H9 (cell line): Measurements from ENCODE around the gene SLC36A2. TPM values are rescaled to one million over a fixed set of nuclear protein-coding genes. Genes with fewer than 3 reads are reported as not detected.

ENCODE experiments used
- DNase-seq: peaks from one replicate; pipeline ENCODE4 v3.0.0-alpha.2; 2017
- H2AFZ ChIP-seq: one replicate; pipeline ENCODE4 v1.6.1; 2013; ENCODE audit warnings: mild to moderate bottlenecking, low read length, control low read depth, moderate library complexity
- H2AK5ac ChIP-seq: 2 replicates; pipeline ENCODE4 v1.6.1; 2013; ENCODE audit warnings: low read length, control low read depth, mixed read lengths; ENCODE audit not compliant: insufficient read length
- H2BK120ac ChIP-seq: one replicate; pipeline ENCODE4 v1.6.1; 2013; ENCODE audit warnings: low read depth, mild to moderate bottlenecking, low read length, control low read depth, inconsistent platforms; ENCODE audit not compliant: poor library complexity, severe bottlenecking
- H2BK12ac ChIP-seq: 2 replicates; pipeline ENCODE4 v1.6.1; 2013; ENCODE audit warnings: low read length, control low read depth, mixed read lengths, low read depth; ENCODE audit not compliant: insufficient read length
- H2BK15ac ChIP-seq: 2 replicates; pipeline ENCODE4 v1.6.1; 2013; ENCODE audit warnings: low read depth, low read length, control low read depth
- H2BK20ac ChIP-seq: one replicate; pipeline ENCODE4 v1.6.1; 2013; ENCODE audit warnings: low read depth, mild to moderate bottlenecking, low read length, control low read depth, inconsistent platforms; ENCODE audit not compliant: poor library complexity, severe bottlenecking
- H2BK5ac ChIP-seq: 2 replicates; pipeline ENCODE4 v1.6.1; 2013; ENCODE audit warnings: low read length, control low read depth, mixed read lengths; ENCODE audit not compliant: insufficient read length
- H3K14ac ChIP-seq: 2 replicates; pipeline ENCODE4 v1.6.1; 2013; ENCODE audit warnings: low read length, control low read depth; ENCODE audit not compliant: insufficient read depth
- H3K18ac ChIP-seq: 2 replicates; pipeline ENCODE4 v1.6.1; 2013; ENCODE audit warnings: low read depth, mild to moderate bottlenecking, mixed read lengths, low read length, control low read depth; ENCODE audit not compliant: insufficient read length
- H3K23ac ChIP-seq: 2 replicates; pipeline ENCODE4 v1.6.1; 2013; ENCODE audit warnings: low read length, control low read depth, mixed read lengths, low read depth; ENCODE audit not compliant: insufficient read length
- H3K23me2 ChIP-seq: 2 replicates; pipeline ENCODE4 v1.6.1; 2013; ENCODE audit warnings: low read depth, mild to moderate bottlenecking, mixed read lengths, low read length, control low read depth; ENCODE audit not compliant: insufficient read length, poor library complexity, severe bottlenecking
- H3K27ac ChIP-seq: 2 replicates; pipeline ENCODE4 v1.5.1; 2013; ENCODE audit warnings: low read length, control low read depth, mixed read lengths, low read depth; ENCODE audit not compliant: insufficient read length
- H3K27me3 ChIP-seq: 2 replicates; pipeline ENCODE4 v1.6.1; 2013; ENCODE audit warnings: low read length, control low read depth, inconsistent platforms; ENCODE audit not compliant: insufficient read depth
- H3K4ac ChIP-seq: 2 replicates; pipeline ENCODE4 v1.6.1; 2013; ENCODE audit warnings: low read depth, mild to moderate bottlenecking, control low read depth, inconsistent platforms, low read length, moderate library complexity
- H3K4me1 ChIP-seq: 2 replicates; pipeline ENCODE4 v1.6.1; 2013; ENCODE audit warnings: low read length, control low read depth, inconsistent platforms; ENCODE audit not compliant: insufficient read depth
- H3K4me2 ChIP-seq: 2 replicates; pipeline ENCODE4 v1.6.1; 2013; ENCODE audit warnings: low read length, control low read depth, mixed read lengths; ENCODE audit not compliant: insufficient read length, insufficient read depth
- H3K56ac ChIP-seq: 2 replicates; pipeline ENCODE4 v1.6.1; 2013; ENCODE audit warnings: low read depth, mild to moderate bottlenecking, mixed read lengths, low read length, control low read depth; ENCODE audit not compliant: insufficient read length
- H3K79me1 ChIP-seq: 2 replicates; pipeline ENCODE4 v1.6.1; 2013; ENCODE audit warnings: low read depth, mild to moderate bottlenecking, moderate library complexity, low read length, control low read depth, inconsistent platforms; ENCODE audit not compliant: insufficient read depth, poor library complexity, severe bottlenecking
- H3K79me2 ChIP-seq: 2 replicates; pipeline ENCODE4 v1.6.1; 2013; ENCODE audit warnings: low read length, control low read depth, inconsistent platforms; ENCODE audit not compliant: insufficient read depth
- H3K9ac ChIP-seq: 2 replicates; pipeline ENCODE4 v1.6.1; 2013; ENCODE audit warnings: low read length, control low read depth, mixed read lengths; ENCODE audit not compliant: insufficient read length; ENCODE audit errors: extremely low read depth
- H3K9me3 ChIP-seq: one replicate; pipeline ENCODE4 v1.6.1; 2013; ENCODE audit warnings: low read depth, low read length, inconsistent platforms; ENCODE audit not compliant: control insufficient read depth
- H3T11ph ChIP-seq: one replicate; pipeline ENCODE4 v1.6.1; 2013; ENCODE audit warnings: mild to moderate bottlenecking, low read length, control low read depth, inconsistent platforms
- H4K20me1 ChIP-seq: one replicate; pipeline ENCODE4 v1.6.1; 2013; ENCODE audit not compliant: control insufficient read depth, insufficient read length, insufficient read depth
- H4K5ac ChIP-seq: 2 replicates; pipeline ENCODE4 v1.6.1; 2013; ENCODE audit warnings: low read depth, mild to moderate bottlenecking, mixed read lengths, low read length, control low read depth; ENCODE audit not compliant: insufficient read length
- H4K8ac ChIP-seq: replicated peaks from 2 replicates; pipeline ENCODE4 v1.6.1; 2013; ENCODE audit warnings: low read length, control low read depth, mixed read lengths, low read depth; ENCODE audit not compliant: insufficient read length
- H4K91ac ChIP-seq: 2 replicates; pipeline ENCODE4 v1.6.1; 2013; ENCODE audit warnings: low read depth, mild to moderate bottlenecking, moderate library complexity, mixed read lengths, low read length, control low read depth; ENCODE audit not compliant: insufficient read length
- H3K27ac Mint-ChIP-seq, 3 experiments: 2 replicates in 2 of 3; 3 replicates in 1 of 3; pipeline ENCODE4 v1.8.0; 2020 to 2021; ENCODE audit warnings: mixed read lengths in 3 of 3, mild to moderate bottlenecking in 1 of 3, moderate library complexity in 1 of 3
- H3K27me3 Mint-ChIP-seq: 2 replicates; pipeline ENCODE4 v1.8.0; 2021; ENCODE audit warnings: low read depth, mild to moderate bottlenecking, moderate library complexity, mixed read lengths
- H3K36me3 Mint-ChIP-seq, 3 experiments: 2 replicates in 2 of 3; 3 replicates in 1 of 3; pipeline ENCODE4 v1.8.0; 2020 to 2021; ENCODE audit warnings: low read depth in 3 of 3, mixed read lengths in 3 of 3; ENCODE audit not compliant: insufficient read depth in 1 of 3
- H3K4me1 Mint-ChIP-seq, 2 experiments: 2 replicates each; pipeline ENCODE4 v1.8.0; 2020; ENCODE audit warnings: mixed read lengths in 2 of 2
- H3K4me3 Mint-ChIP-seq, 2 experiments: 2 replicates in 1 of 2; 3 replicates in 1 of 2; pipeline ENCODE4 v1.8.0; 2020 to 2021; ENCODE audit warnings: mild to moderate bottlenecking in 2 of 2, mixed read lengths in 2 of 2, moderate library complexity in 1 of 2
- H3K9me3 Mint-ChIP-seq, 2 experiments: 2 replicates in 1 of 2; 3 replicates in 1 of 2; pipeline ENCODE4 v1.8.0; 2020; ENCODE audit warnings: mild to moderate bottlenecking in 2 of 2, mixed read lengths in 2 of 2, moderate library complexity in 1 of 2
- WGBS: extraction: QIAGEN DNeasy Blood & Tissue Kit; methylation state at CpG from one replicate; pipeline ENCODE4 v1.1.7; 2013; ENCODE audit warnings: missing lambda C conversion rate, low lambda C conversion rate, mixed read lengths; ENCODE audit not compliant: insufficient read length; ENCODE audit errors: extremely low coverage; 5-methylcytosine and 5-hydroxymethylcytosine counted together
- total RNA-seq: library from RNA; stranded (reverse); gene quantifications from 2 replicates; pipeline ENCODE4 v1.2.1, GENCODE V29; 2021
- TF ChIP-seq, protein P1 (sequence below): fragments of 200-600 bp; sonication (generic); conservative IDR thresholded peaks from 3 replicates; pipeline ENCODE4 v1.8.0; 2021; ENCODE audit warnings: antibody characterized with exemption, mild to moderate bottlenecking

The SLC36A2 gene
- total RNA-seq, 1 experiment from 2014 or later: 0.15 TPM

- Histone ChIP-seq H4K5ac (no peak overlapping the region), H3K4ac (no peak overlapping the region), H3K9me3 (no peaks in the 10 kb centered on the region), H4K8ac (no peak overlapping the region), H4K20me1 (no peaks in the 10 kb centered on the region), H3K27ac (no peak overlapping the region), H2BK12ac (no peak overlapping the region), H3K14ac (no peak overlapping the region), H4K91ac (no peak overlapping the region), H3K18ac (no peak overlapping the region), H2BK20ac (no peak overlapping the region), H3K23ac (no peak overlapping the region), H2BK120ac (no peak overlapping the region), H3K79me2 (no peaks in the 10 kb centered on the region), H3K27me3 (no peaks in the 10 kb centered on the region), H2AK5ac (no peak overlapping the region), H2BK5ac (no peak overlapping the region), H3K23me2 (no peaks in the 10 kb centered on the region), H2BK15ac (no peak overlapping the region), H3K56ac (no peak overlapping the region), H3K79me1 (no peaks in the 10 kb centered on the region), H3K4me2 (no peak overlapping the region), H3K4me1 (peaks cover 6% of the 10 kb centered on the region; the same call in 1 of the 2 replicates), H3T11ph (no peak overlapping the region), H3K9ac (no peak overlapping the region), H2AFZ (no peak overlapping the region)
- no peaks in the 10 kb centered on the region for H3K27me3 Mint-ChIP-seq
- H3K4me1 Mint-ChIP-seq: peaks cover 10 to 14% of the 10 kb centered on the region in 2 experiments
- no peak overlapping the region; a peak in 1 of 7 replicates for H3K27ac Mint-ChIP-seq
- no CpG with 5 or more reads among the region's 2 CpGs for WGBS
- TF ChIP-seq, protein P1, sequence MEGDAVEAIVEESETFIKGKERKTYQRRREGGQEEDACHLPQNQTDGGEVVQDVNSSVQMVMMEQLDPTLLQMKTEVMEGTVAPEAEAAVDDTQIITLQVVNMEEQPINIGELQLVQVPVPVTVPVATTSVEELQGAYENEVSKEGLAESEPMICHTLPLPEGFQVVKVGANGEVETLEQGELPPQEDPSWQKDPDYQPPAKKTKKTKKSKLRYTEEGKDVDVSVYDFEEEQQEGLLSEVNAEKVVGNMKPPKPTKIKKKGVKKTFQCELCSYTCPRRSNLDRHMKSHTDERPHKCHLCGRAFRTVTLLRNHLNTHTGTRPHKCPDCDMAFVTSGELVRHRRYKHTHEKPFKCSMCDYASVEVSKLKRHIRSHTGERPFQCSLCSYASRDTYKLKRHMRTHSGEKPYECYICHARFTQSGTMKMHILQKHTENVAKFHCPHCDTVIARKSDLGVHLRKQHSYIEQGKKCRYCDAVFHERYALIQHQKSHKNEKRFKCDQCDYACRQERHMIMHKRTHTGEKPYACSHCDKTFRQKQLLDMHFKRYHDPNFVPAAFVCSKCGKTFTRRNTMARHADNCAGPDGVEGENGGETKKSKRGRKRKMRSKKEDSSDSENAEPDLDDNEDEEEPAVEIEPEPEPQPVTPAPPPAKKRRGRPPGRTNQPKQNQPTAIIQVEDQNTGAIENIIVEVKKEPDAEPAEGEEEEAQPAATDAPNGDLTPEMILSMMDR: peak; percentile 45; the same call in 1 of the 3 replicates
- no peaks in the 10 kb centered on the region; a peak in 1 of 7 replicates for H3K36me3 Mint-ChIP-seq
- DNase-seq: no peak
- no peak overlapping the region for H3K4me3 Mint-ChIP-seq
- H3K9me3 Mint-ChIP-seq: no peaks in the 10 kb centered on the region; a peak in 1 of 5 replicates
These were observed 59.2 kb downstream of the SLC36A2 start for GRCh38 chr5:151288180-151288579.
